Activated T-cell treated with anti-CD3 and anti-CD28 coated beads for 48 hours (primary cell): ENCODE results near the gene SHROOM3.

ENCODE experiments used
- DNase-seq: peaks from one replicate; pipeline ENCODE4 v3.0.0-alpha.2; 2020; ENCODE audit warnings: low read depth

Gene SHROOM3

GRCh38 chr4:76540486-76540885, 105.5 kb downstream of the SHROOM3 start:
- DNase-seq: no peak

- DNase-seq: no peak
These were observed 108.3 kb downstream of the SHROOM3 start for GRCh38 chr4:76543378-76543777.

GRCh38 chr4:76544725-76545124, 109.7 kb downstream of the SHROOM3 start:
- DNase-seq: no peak

GRCh38 chr4:76545226-76545884, 110.3 kb downstream of the SHROOM3 start:
- no peak for DNase-seq

- DNase-seq: no peak
These were observed 111.3 kb downstream of the SHROOM3 start for GRCh38 chr4:76546327-76546726.

GRCh38 chr4:76546759-76547742, 112.0 kb downstream of the SHROOM3 start:
- no peak for DNase-seq

GRCh38 chr4:76548704-76549103, 113.7 kb downstream of the SHROOM3 start:
- no peak for DNase-seq

- no peak for DNase-seq
These were observed 114.7 kb downstream of the SHROOM3 start for GRCh38 chr4:76549765-76550164.

GRCh38 chr4:76550966-76551780, 116.1 kb downstream of the SHROOM3 start:
- DNase-seq: no peak

GRCh38 chr4:76554630-76555029, 119.6 kb downstream of the SHROOM3 start:
- DNase-seq: no peak

- DNase-seq: no peak
These were observed 121.4 kb downstream of the SHROOM3 start for GRCh38 chr4:76556452-76556851.

- no peak for DNase-seq
These were observed 123.6 kb downstream of the SHROOM3 start for GRCh38 chr4:76558396-76559235.

GRCh38 chr4:76559236-76560071, 124.4 kb downstream of the SHROOM3 start:
- DNase-seq: no peak

- DNase-seq: no peak
These were observed 127.1 kb downstream of the SHROOM3 start for GRCh38 chr4:76562161-76562560.

- no peak for DNase-seq
These were observed 127.9 kb downstream of the SHROOM3 start for GRCh38 chr4:76562836-76563453.

- no peak for DNase-seq
These were observed 128.6 kb downstream of the SHROOM3 start for GRCh38 chr4:76563454-76564122.

GRCh38 chr4:76564123-76564915, 129.3 kb downstream of the SHROOM3 start:
- no peak for DNase-seq

GRCh38 chr4:76568262-76568661, 133.2 kb downstream of the SHROOM3 start:
- no peak for DNase-seq

GRCh38 chr4:76569225-76569624, 134.2 kb downstream of the SHROOM3 start:
- no peak for DNase-seq
